Mesothelial cell of epicardium (in vitro differentiated cells): Measurements from ENCODE around the gene KIF16B. TPM values are rescaled to one million over a fixed set of nuclear protein-coding genes. Genes with fewer than 3 reads are reported as not detected.

ENCODE experiments used
- DNase-seq, 2 experiments: peaks; one replicate each; pipeline ENCODE4 v3.0.0; 2021; ENCODE audit warnings: low spot score in 2 of 2; ENCODE audit not compliant: unreplicated experiment in 2 of 2
- H3K27ac Mint-ChIP-seq: 2 replicates; pipeline ENCODE4 v1.8.0; 2021; ENCODE audit warnings: mixed read lengths
- H3K27me3 Mint-ChIP-seq: 2 replicates; pipeline ENCODE4 v1.8.0; 2021; ENCODE audit warnings: low read depth, mixed read lengths
- H3K36me3 Mint-ChIP-seq: 2 replicates; pipeline ENCODE4 v1.8.0; 2021; ENCODE audit warnings: mixed read lengths
- H3K4me1 Mint-ChIP-seq: 2 replicates; pipeline ENCODE4 v1.8.0; 2021; ENCODE audit warnings: mixed read lengths
- H3K4me3 Mint-ChIP-seq: 2 replicates; pipeline ENCODE4 v1.8.0; 2021; ENCODE audit warnings: mild to moderate bottlenecking, moderate library complexity, mixed read lengths
- H3K9me3 Mint-ChIP-seq: 2 replicates; pipeline ENCODE4 v1.8.0; 2021; ENCODE audit warnings: mixed read lengths
- CTCF ChIP-seq: fragments of 200-600 bp; sonication (generic); IDR thresholded peaks from one replicate; pipeline ENCODE4 v1.5.0; 2021; ENCODE audit warnings: antibody characterized with exemption; ENCODE audit not compliant: unreplicated experiment
- total RNA-seq: library from RNA; stranded (reverse); gene quantifications from 3 replicates; pipeline ENCODE4 v1.2.1, GENCODE V29; 2021

Gene KIF16B
- total RNA-seq, 1 donor from 2014 or later = 12.8 TPM

DNA sequence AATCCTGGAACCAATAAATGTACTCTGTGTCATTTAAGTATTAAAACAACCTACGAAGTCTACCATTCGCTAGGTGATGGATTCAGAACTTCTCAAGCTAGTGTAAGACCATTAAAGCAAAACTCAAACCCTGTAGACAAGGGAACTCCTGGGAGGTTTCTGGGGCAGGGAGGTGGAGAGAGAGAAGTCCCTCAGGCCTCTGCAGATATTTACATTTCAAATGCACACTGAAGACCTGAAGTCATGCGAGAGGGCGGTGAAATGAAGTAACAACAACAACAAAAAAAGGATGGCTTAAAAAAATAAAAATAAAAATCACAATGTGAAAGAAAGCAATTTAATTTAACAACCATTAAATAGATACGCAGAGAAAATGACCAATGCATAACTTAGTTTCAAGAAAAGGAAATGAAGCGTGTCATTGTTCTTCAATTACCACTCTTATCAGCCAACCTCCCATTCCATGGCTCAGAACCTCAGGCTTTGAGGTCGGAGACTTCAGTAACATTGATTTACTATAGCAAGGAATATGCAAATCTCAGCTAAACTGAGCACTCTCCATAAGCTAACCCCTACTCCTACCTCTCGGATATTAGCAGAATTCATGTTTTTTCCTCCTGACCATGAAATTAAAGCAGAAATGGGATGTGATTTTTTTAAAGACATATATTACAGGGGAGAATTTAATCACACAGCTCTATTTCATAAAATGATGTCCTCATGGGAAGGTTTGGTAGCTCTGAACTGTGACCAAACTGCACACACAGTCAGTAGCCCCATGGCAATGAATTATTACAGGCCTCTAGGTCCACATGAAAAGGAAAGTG is 140.6 kb downstream of the KIF16B start:
- H3K36me3 Mint-ChIP-seq = peaks cover 35% of the 10 kb centered on the region

DNA sequence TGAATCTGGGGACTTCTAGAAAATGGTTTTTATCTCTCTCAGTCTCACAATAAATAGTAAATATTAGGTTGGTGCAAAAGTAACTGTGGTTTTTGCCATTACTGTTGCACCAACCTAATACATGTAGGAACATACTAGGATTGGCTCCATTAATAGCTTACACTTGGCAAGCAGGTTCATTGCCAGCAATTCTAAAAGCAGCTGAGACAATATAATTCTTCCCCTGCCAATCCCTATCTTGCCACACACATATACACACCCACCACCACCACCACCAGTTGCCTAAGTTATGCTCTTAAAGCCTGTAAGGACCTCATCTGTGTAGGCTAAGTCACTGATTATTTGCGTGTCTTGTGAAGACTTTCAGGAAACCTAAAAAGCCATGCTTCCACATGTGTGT is 145.1 kb downstream of the KIF16B start:
- no peak for DNase-seq
- Mint-ChIP-seq H3K27me3 (no peaks in the 10 kb centered on the region), H3K4me3 (no peak overlapping the region), H3K36me3 (peaks cover 48% of the 10 kb centered on the region), H3K4me1 (peaks cover 9% of the 10 kb centered on the region), H3K9me3 (peaks cover 27% of the 10 kb centered on the region), H3K27ac (no peak overlapping the region)
- no peak for TF ChIP-seq CTCF

More for the DNA sequence above, 140.6 kb downstream of the KIF16B start:
- Mint-ChIP-seq H3K27ac (peak overlapping the region; percentile 91), H3K4me1 (peaks cover 23% of the 10 kb centered on the region), H3K27me3 (no peaks in the 10 kb centered on the region), H3K9me3 (peaks cover 19% of the 10 kb centered on the region), H3K4me3 (no peak overlapping the region)
- DNase-seq = no peak
- TF ChIP-seq CTCF = no peak

- no peak overlapping the region for H3K27ac Mint-ChIP-seq
- peaks cover 5% of the 10 kb centered on the region for H3K4me1 Mint-ChIP-seq
- H3K27me3 Mint-ChIP-seq = no peaks in the 10 kb centered on the region
- no peak for TF ChIP-seq CTCF
- peaks cover 52% of the 10 kb centered on the region for H3K36me3 Mint-ChIP-seq
- peaks cover 27% of the 10 kb centered on the region for H3K9me3 Mint-ChIP-seq
- no peak for DNase-seq
- H3K4me3 Mint-ChIP-seq = no peak overlapping the region
Observed at GRCh38 chr20:16427571-16427970, 145.7 kb downstream of the KIF16B start.

- no peaks in the 10 kb centered on the region for H3K27me3 Mint-ChIP-seq
- H3K27ac Mint-ChIP-seq = no peak overlapping the region
- no peak for TF ChIP-seq CTCF
- DNase-seq = no peak
- H3K4me3 Mint-ChIP-seq = no peak overlapping the region
- no peaks in the 10 kb centered on the region for H3K4me1 Mint-ChIP-seq
- H3K9me3 Mint-ChIP-seq = peaks cover 33% of the 10 kb centered on the region
- H3K36me3 Mint-ChIP-seq = peaks cover 55% of the 10 kb centered on the region
Observed at GRCh38 chr20:16424780-16425179, 148.5 kb downstream of the KIF16B start.

GRCh38 chr20:16423311-16424212 is 149.7 kb downstream of the KIF16B start:
- no peak for TF ChIP-seq CTCF
- H3K27me3 Mint-ChIP-seq = no peaks in the 10 kb centered on the region
- no peak overlapping the region for H3K4me3 Mint-ChIP-seq
- peaks cover 36% of the 10 kb centered on the region for H3K9me3 Mint-ChIP-seq
- no peaks in the 10 kb centered on the region for H3K4me1 Mint-ChIP-seq
- DNase-seq = no peak
- H3K27ac Mint-ChIP-seq = no peak overlapping the region
- peaks cover 59% of the 10 kb centered on the region for H3K36me3 Mint-ChIP-seq
